H1 (cell line): Measurements from ENCODE around the gene GATD1. TPM values are rescaled to one million over a fixed set of nuclear protein-coding genes. Genes with fewer than 3 reads are reported as not detected.

Source experiments
- CTCF ChIA-PET: fragments of 300-600 bp; sonication (Branson Sonifier 250); formaldehyde crosslinking; loops from one replicate; lab custom pipeline; 2021; ENCODE audit not compliant: partially characterized antibody; lab: Charles Lee
- POLR2A ChIA-PET: fragments of 300-600 bp; sonication (Branson Sonifier 250); formaldehyde crosslinking; loops from one replicate; lab custom pipeline; 2021; ENCODE audit warnings: inconsistent platforms; ENCODE audit not compliant: partially characterized antibody; lab: Charles Lee
- DNase-seq, 2 experiments: peaks; one replicate each; pipeline versions ENCODE4 v3.0.0 to v3.0.0-alpha.2; 2010 to 2022; ENCODE audit warnings: low spot score in 2 of 2, low read depth in 1 of 2, mixed read lengths in 1 of 2
- FAIRE-seq: peaks from 2 replicates; lab custom pipeline; 2011; peaks lifted over from hg19 to GRCh38; lab: Jason Lieb, UNC
- H2AFZ ChIP-seq: 2 replicates; pipeline ENCODE4 v1.8.1; 2012; ENCODE audit warnings: low read length, inconsistent platforms
- H2AK5ac ChIP-seq: 2 replicates; pipeline ENCODE4 v1.6.1; 2013; ENCODE audit warnings: low read depth, low read length
- H2BK120ac ChIP-seq: replicated peaks from 2 replicates; pipeline ENCODE3; 2013; ENCODE audit warnings: low read depth, low read length, inconsistent platforms
- H2BK12ac ChIP-seq: 2 replicates; pipeline ENCODE4 v1.6.1; 2013; ENCODE audit warnings: low read depth, low read length
- H2BK15ac ChIP-seq: 2 replicates; pipeline ENCODE4 v1.6.1; 2013; ENCODE audit warnings: low read length
- H2BK20ac ChIP-seq: 2 replicates; pipeline ENCODE4 v1.6.1; 2013; ENCODE audit warnings: low read length
- H2BK5ac ChIP-seq: 2 replicates; pipeline ENCODE4 v1.6.1; 2013; ENCODE audit warnings: low read depth, low read length
- H3K14ac ChIP-seq: 2 replicates; pipeline ENCODE4 v1.6.1; 2013; ENCODE audit warnings: inconsistent platforms; ENCODE audit not compliant: insufficient read length
- H3K18ac ChIP-seq: 2 replicates; pipeline ENCODE4 v1.6.1; 2013; ENCODE audit warnings: low read length; ENCODE audit errors: extremely low read depth
- H3K23ac ChIP-seq: 2 replicates; pipeline ENCODE4 v1.6.1; 2013; ENCODE audit warnings: inconsistent platforms; ENCODE audit not compliant: insufficient read length
- H3K23me2 ChIP-seq: 2 replicates; pipeline ENCODE4 v1.6.1; 2013; ENCODE audit warnings: low read depth, low read length
- H3K27ac ChIP-seq: 2 replicates; pipeline ENCODE4 v1.6.1; 2011; ENCODE audit warnings: low read depth, low read length, inconsistent platforms
- H3K27me3 ChIP-seq, 4 experiments: replicated peaks in 1 of 4; 1 replicate in 1 of 4; 2 replicates in 3 of 4; pipeline versions ENCODE4 v1.6.1 to v1.8.1; 2011 to 2013; ENCODE audit warnings: low read length in 3 of 4, mild to moderate bottlenecking in 3 of 4, inconsistent platforms in 2 of 4, mixed read lengths in 2 of 4, moderate library complexity in 1 of 4; ENCODE audit not compliant: control insufficient read depth in 3 of 4, insufficient read depth in 3 of 4; ENCODE audit errors: extremely low read depth in 1 of 4
- H3K36me3 ChIP-seq, 4 experiments: 2 replicates each; pipeline versions ENCODE4 v1.6.1 to v1.8.1; 2011 to 2013; ENCODE audit warnings: mild to moderate bottlenecking in 4 of 4, low read length in 3 of 4, moderate library complexity in 2 of 4, control low read depth in 1 of 4, inconsistent platforms in 1 of 4; ENCODE audit not compliant: insufficient read depth in 4 of 4, control insufficient read depth in 2 of 4
- H3K4ac ChIP-seq: replicated peaks from 2 replicates; pipeline ENCODE3; 2013; ENCODE audit warnings: low read length, low read depth, mixed read lengths, inconsistent platforms; ENCODE audit not compliant: insufficient read length
- H3K4me1 ChIP-seq, 4 experiments: replicated peaks in 1 of 4; 1 replicate in 1 of 4; 2 replicates in 3 of 4; pipeline versions ENCODE4 v1.6.1 to v1.8.1; 2011 to 2013; ENCODE audit warnings: low read length in 3 of 4, inconsistent platforms in 2 of 4, mixed read lengths in 1 of 4; ENCODE audit not compliant: insufficient read depth in 4 of 4, control insufficient read depth in 3 of 4
- H3K4me2 ChIP-seq, 2 experiments: 2 replicates each; pipeline versions ENCODE4 v1.6.1 to v1.8.1; 2011 to 2013; ENCODE audit warnings: low read depth in 2 of 2, low read length in 2 of 2, control low read depth in 1 of 2, inconsistent platforms in 1 of 2, mild to moderate bottlenecking in 1 of 2; ENCODE audit not compliant: insufficient read depth in 1 of 2
- H3K4me3 ChIP-seq, 4 experiments: fragments of 200-600, 300-600 bp in 1 of 4; sonication (generic), shearing (Covaris generic), sonication (Bioruptor Twin) in 1 of 4; 2 replicates each; pipeline versions ENCODE4 v1.5.1 to v1.8.1; 2011 to 2016; ENCODE audit warnings: low read length in 4 of 4, low read depth in 3 of 4, control low read depth in 2 of 4, inconsistent platforms in 2 of 4, mild to moderate bottlenecking in 2 of 4, mixed read lengths in 1 of 4, moderate library complexity in 1 of 4; ENCODE audit not compliant: insufficient read depth in 2 of 4; ENCODE audit errors: extremely low read depth in 1 of 4
- H3K56ac ChIP-seq: replicated peaks from 2 replicates; pipeline ENCODE3; 2013; ENCODE audit warnings: low read depth, mild to moderate bottlenecking, mixed read lengths, low read length, inconsistent platforms; ENCODE audit not compliant: insufficient read length
- H3K79me1 ChIP-seq: 2 replicates; pipeline ENCODE4 v1.6.1; 2013; ENCODE audit warnings: low read depth, low read length, control low read depth
- H3K79me2 ChIP-seq, 2 experiments: 2 replicates each; pipeline versions ENCODE4 v1.6.1 to v1.8.1; 2012 to 2013; ENCODE audit warnings: low read length in 2 of 2, mild to moderate bottlenecking in 2 of 2, inconsistent platforms in 1 of 2; ENCODE audit not compliant: insufficient read depth in 2 of 2, control insufficient read depth in 1 of 2
- H3K9ac ChIP-seq, 4 experiments: replicated peaks in 1 of 4; 1 replicate in 1 of 4; 2 replicates in 3 of 4; pipeline versions ENCODE4 v1.6.1 to v1.8.1; 2011 to 2013; ENCODE audit warnings: low read depth in 3 of 4, low read length in 3 of 4, control low read depth in 2 of 4, mild to moderate bottlenecking in 2 of 4, moderate library complexity in 2 of 4, inconsistent platforms in 1 of 4; ENCODE audit errors: extremely low read depth in 1 of 4
- H3K9me3 ChIP-seq, 2 experiments: 2 replicates each; pipeline versions ENCODE4 v1.6.1 to v1.8.1; 2012 to 2013; ENCODE audit warnings: mild to moderate bottlenecking in 2 of 2, moderate library complexity in 2 of 2, control low read depth in 1 of 2, inconsistent platforms in 1 of 2, low read depth in 1 of 2, low read length in 1 of 2, mixed read lengths in 1 of 2; ENCODE audit not compliant: insufficient read depth in 2 of 2
- H4K20me1 ChIP-seq, 2 experiments: replicated peaks in 1 of 2; 2 replicates each; pipeline versions ENCODE3 to v1.8.1; 2011 to 2013; ENCODE audit warnings: inconsistent platforms in 2 of 2, low read length in 2 of 2, mild to moderate bottlenecking in 1 of 2; ENCODE audit not compliant: insufficient read depth in 2 of 2, control insufficient read depth in 1 of 2
- H4K5ac ChIP-seq: 2 replicates; pipeline ENCODE4 v1.6.1; 2013; ENCODE audit warnings: low read length, low read depth, mixed read lengths, inconsistent platforms; ENCODE audit not compliant: insufficient read length
- H4K8ac ChIP-seq: 2 replicates; pipeline ENCODE4 v1.8.0; 2013; ENCODE audit warnings: mild to moderate bottlenecking, moderate library complexity, low read length, inconsistent platforms; ENCODE audit not compliant: insufficient read depth; ENCODE audit errors: extremely low read depth
- H4K91ac ChIP-seq: replicated peaks from 2 replicates; pipeline ENCODE3; 2013; ENCODE audit warnings: low read length, mixed read lengths, inconsistent platforms; ENCODE audit not compliant: insufficient read length
- CTCF ChIP-seq, 3 experiments: IDR thresholded peaks; 1 replicate in 2 of 3; 2 replicates in 1 of 3; pipeline versions ENCODE4 v1.5.1 to v1.6.1; 2011; ENCODE audit warnings: low read length in 3 of 3, mild to moderate bottlenecking in 3 of 3, inconsistent platforms in 2 of 3, low read depth in 1 of 3, moderate library complexity in 1 of 3; ENCODE audit not compliant: insufficient read depth in 1 of 3; ENCODE audit errors: control extremely low read depth in 1 of 3
- EP300 ChIP-seq, 2 experiments: IDR thresholded peaks; 1 replicate in 1 of 2; 2 replicates in 1 of 2; pipeline ENCODE4 v1.6.1; 2011 to 2012; ENCODE audit warnings: low read depth in 2 of 2, low read length in 2 of 2, mild to moderate bottlenecking in 2 of 2, borderline replicate concordance in 1 of 2, inconsistent platforms in 1 of 2, moderate library complexity in 1 of 2
- FOSL1 ChIP-seq: IDR thresholded peaks from 2 replicates; pipeline ENCODE4 v1.6.1; 2011; ENCODE audit warnings: mild to moderate bottlenecking, low read depth, low read length, moderate library complexity; ENCODE audit not compliant: insufficient read depth
- GTF2F1 ChIP-seq: IDR thresholded peaks from 2 replicates; pipeline ENCODE4 v1.6.1; 2012; ENCODE audit warnings: low read depth, low read length, improper control_type of control experiment, borderline replicate concordance
- HDAC2 ChIP-seq, 2 experiments: fragments of 300-600 bp in 1 of 2; sonication (generic) in 1 of 2; IDR thresholded peaks; 2 replicates each; pipeline ENCODE4 v1.6.1; 2011 to 2012; ENCODE audit warnings: low read depth in 2 of 2, low read length in 2 of 2, mild to moderate bottlenecking in 2 of 2, moderate library complexity in 2 of 2, borderline replicate concordance in 1 of 2, inconsistent platforms in 1 of 2
- HDAC6 ChIP-seq: IDR thresholded peaks from one replicate; pipeline ENCODE4 v1.7.1; 2012; ENCODE audit warnings: low read depth, mild to moderate bottlenecking, inconsistent platforms, low read length, moderate library complexity
- PHF8 ChIP-seq: fragments of 200-600 bp; sonication (generic); conservative IDR thresholded peaks from 2 replicates; pipeline ENCODE4 v1.7.1; 2012; ENCODE audit warnings: low read depth, mild to moderate bottlenecking, inconsistent platforms, low read length, moderate library complexity
- POLR2A ChIP-seq, 2 experiments: IDR thresholded peaks; 1 replicate in 1 of 2; 2 replicates in 1 of 2; pipeline ENCODE4 v1.6.1; 2011; ENCODE audit warnings: low read depth in 2 of 2, low read length in 2 of 2, mild to moderate bottlenecking in 2 of 2; ENCODE audit errors: control extremely low read depth in 1 of 2
- POU5F1 ChIP-seq: IDR thresholded peaks from 2 replicates; pipeline ENCODE4 v1.6.1; 2011; ENCODE audit warnings: low read depth, mild to moderate bottlenecking, low read length, moderate library complexity
- RXRA ChIP-seq: IDR thresholded peaks from 2 replicates; pipeline ENCODE4 v1.6.1; 2011; ENCODE audit warnings: low read depth, mild to moderate bottlenecking, low read length, moderate library complexity; ENCODE audit not compliant: insufficient read depth
- TAF7 ChIP-seq: optimal IDR thresholded peaks from 2 replicates; pipeline ENCODE3; 2011; ENCODE audit warnings: low read depth, mild to moderate bottlenecking, inconsistent platforms, low read length, moderate library complexity, borderline replicate concordance
- WGBS, 2 experiments: shearing (Covaris generic) in 1 of 2; methylation state at CpG; one replicate each; pipeline versions ENCODE4 v1.1.6 to v1.1.7; 2013 to 2015; ENCODE audit warnings: low lambda C conversion rate in 2 of 2, mixed read lengths in 2 of 2, inconsistent platforms in 1 of 2, low coverage in 1 of 2, missing lambda C conversion rate in 1 of 2; ENCODE audit not compliant: insufficient replicate concordance in 2 of 2, insufficient coverage in 1 of 2, insufficient read length in 1 of 2; ENCODE audit errors: extremely low coverage in 1 of 2, missing lambda C conversion rate in 1 of 2; 5-methylcytosine and 5-hydroxymethylcytosine counted together
- polyA plus RNA-seq, 7 experiments: library from polyadenylated mRNA; depleted of rRNA in 3 of 7; stranded (reverse) in 5 of 7; unstranded in 2 of 7; fragments of >200 nt in 5 of 7; fragments of 200-250 nt in 2 of 7; gene quantifications; 1 replicate in 5 of 7; 2 replicates in 1 of 7; 4 replicates in 1 of 7; pipeline versions ENCODE4 v1.2.1 to v1.2.3, GENCODE V29; 2011 to 2013; ENCODE audit warnings: missing spikeins in 2 of 7, mixed read lengths in 2 of 7
- total RNA-seq: library from RNA; stranded (reverse); fragmentation: NEBNext Ultra II Directional; extraction: Animal tissue kit (Norgen Biotek cat#: 25700); gene quantifications from 2 replicates; pipeline ENCODE4 v1.2.1, GENCODE V29; 2021

The GATD1 gene
- total and polyA plus RNA-seq, 2 of the 8 experiments (the other 6 are each of a cell fraction or from before 2014, with no cell fraction given): 47.5 to 54.8 TPM

DNA sequence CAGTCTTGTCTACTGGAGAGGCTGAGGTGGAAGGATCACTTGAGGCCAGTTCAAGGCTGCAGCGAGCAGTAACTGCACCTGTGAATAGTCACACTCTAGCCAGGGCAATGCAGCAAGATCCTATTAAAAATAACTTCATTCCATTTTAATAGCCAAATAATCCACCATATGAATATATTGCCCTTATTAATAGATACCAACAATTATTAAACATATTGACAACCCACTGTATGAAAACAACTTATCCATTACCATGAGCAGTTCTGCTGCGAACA, 10.4 kb downstream of the GATD1 start:
- H2BK20ac ChIP-seq: no peak overlapping the region
- H4K5ac ChIP-seq: no peak overlapping the region
- H2BK12ac ChIP-seq: no peak overlapping the region
- H2AK5ac ChIP-seq: no peak overlapping the region
- no peak overlapping the region for H2BK5ac ChIP-seq
- H3K79me2 ChIP-seq: no peaks in the 10 kb centered on the region
- 89% methylated on average over 2 of the region's 2 CpGs; no CpG with 5 or more reads in 1 of the 2 experiments for WGBS, 2 experiments
- peaks cover 7% of the 10 kb centered on the region; the same call in 1 of the 2 replicates for H3K79me1 ChIP-seq
- H3K4me3 ChIP-seq: no peak overlapping the region
- H3K4me2 ChIP-seq: no peak overlapping the region
- H3K56ac ChIP-seq: no peak overlapping the region
- H2AFZ ChIP-seq: no peak overlapping the region
- H3K14ac ChIP-seq: no peak overlapping the region
- no peak overlapping the region for H3K9ac ChIP-seq
- POLR2A ChIA-PET: interaction anchor here (0.6 to 35.3 kb wide), 7 partner anchors 0 to 130 kb away, joined by 3 to 636 read pairs (median 7); partner anchors contain the start of genes CEND1, DRD4, GATD1 and TALDO1
- FAIRE-seq (no peak), DNase-seq (no peak)
- no peak overlapping the region for H3K23ac ChIP-seq
- H3K18ac ChIP-seq: no peak overlapping the region
- no peak overlapping the region for H3K27ac ChIP-seq
- no peaks in the 10 kb centered on the region for H3K23me2 ChIP-seq
- H3K36me3 ChIP-seq: peaks cover 16 to 54% (median 29%) of the 10 kb centered on the region in 4 experiments
- H3K4ac ChIP-seq: no peak overlapping the region
- peaks cover 16 to 36% of the 10 kb centered on the region in 2 experiments for H4K20me1 ChIP-seq
- no peak overlapping the region for H4K91ac ChIP-seq
- no peak overlapping the region for H4K8ac ChIP-seq
- H3K4me1 ChIP-seq: peaks cover 0 to 12% (median 7%) of the 10 kb centered on the region in 4 experiments; a peak in 6 of 7 replicates
- no peaks in the 10 kb centered on the region for H3K27me3 ChIP-seq
- H2BK15ac ChIP-seq: no peak overlapping the region
- H3K9me3 ChIP-seq: no peaks in the 10 kb centered on the region
- no peak overlapping the region for H2BK120ac ChIP-seq
- CTCF ChIA-PET: interaction anchor here (0.6 to 26.9 kb wide), 4 partner anchors 9 to 106 kb away, joined by 4 to 395 read pairs (median 8); no protein-coding TSS in a partner anchor
- no peak for TF ChIP-seq HDAC2 (IDR thresholded peaks at IDR 0.05; ENCODE audit: borderline replicate concordance in 1 of 2, low read depth in 2 of 2, low read length in 2 of 2)
- no peak for TF ChIP-seq POU5F1
- no peak for TF ChIP-seq TAF7
- TF ChIP-seq PHF8: no peak
- TF ChIP-seq FOSL1: no peak
- no peak for TF ChIP-seq HDAC6
- no peak for TF ChIP-seq GTF2F1
- no peak for TF ChIP-seq RXRA
- TF ChIP-seq POLR2A (IDR thresholded peaks at IDR 0.05; ENCODE audit: control extremely low read depth in 1 of 2, low read depth in 2 of 2, low read length in 2 of 2): no peak
- no peak for TF ChIP-seq CTCF (IDR thresholded peaks at IDR 0.05; ENCODE audit: control extremely low read depth in 1 of 3, insufficient read depth in 1 of 3, low read depth in 1 of 3, low read length in 3 of 3)
- TF ChIP-seq EP300 (IDR thresholded peaks at IDR 0.05; ENCODE audit: borderline replicate concordance in 1 of 2, low read depth in 2 of 2, low read length in 2 of 2): no peak
